HepG2 (cell line): ENCODE measurements around the gene ARID3C. TPM values are rescaled to one million over a fixed set of nuclear protein-coding genes. Genes with fewer than 3 reads are reported as not detected.

Source experiments
- ATAC-seq: fragments of 200-7000 bp; cut with Tn5 transposase; 3 replicates; pipeline ENCODE4 v1.9.1; 2020; ENCODE audit warnings: mild to moderate bottlenecking, moderate library complexity
- BruUV-seq: library from RNA; stranded (reverse); fragments of 400-500 nt; replicated peaks from 2 replicates; lab custom pipeline; 2021; lab: Mats Ljungman, UMichigan
- CTCF ChIA-PET: fragments of 300-600 bp; formaldehyde crosslinking; extraction: SDS; loops from one replicate; lab custom pipeline; 2021; ENCODE audit warnings: low total read pairs, inconsistent platforms, low intra/inter-chr PET ratio; lab: Yijun Ruan, JAX
- POLR2A ChIA-PET: fragments of 350-600 bp; sonication (Branson Sonifier 250); formaldehyde crosslinking; loops from one replicate; lab custom pipeline; 2020; ENCODE audit warnings: antibody characterized with exemption, inconsistent platforms; lab: Yijun Ruan, JAX
- DNase-seq: peaks from one replicate; pipeline ENCODE4 v3.0.0-alpha.2; 2015; ENCODE audit warnings: low spot score
- FAIRE-seq: peaks from 3 replicates; lab custom pipeline; 2011; peaks lifted over from hg19 to GRCh38; lab: Jason Lieb, UNC
- H2AFZ ChIP-seq: one replicate; pipeline ENCODE4 v1.6.1; 2011; ENCODE audit warnings: low read length, inconsistent platforms
- H3K27ac ChIP-seq: fragments of 300-600 bp; 3 replicates; pipeline ENCODE4 v1.8.0; 2011; ENCODE audit warnings: mixed run types, mild to moderate bottlenecking, mixed read lengths, low read length, inconsistent platforms; ENCODE audit not compliant: insufficient read depth; ENCODE audit errors: extremely low read length
- H3K27me3 ChIP-seq, 2 experiments: fragments of 200-600 bp in 1 of 2; 2 replicates in 1 of 2; 3 replicates in 1 of 2; pipeline versions ENCODE4 v1.6.0 to v1.8.0; 2011; ENCODE audit warnings: low read length in 2 of 2, mild to moderate bottlenecking in 2 of 2, moderate library complexity in 2 of 2, inconsistent platforms in 1 of 2; ENCODE audit not compliant: insufficient read depth in 2 of 2, control insufficient read depth in 1 of 2
- H3K36me3 ChIP-seq, 2 experiments: fragments of 200-600 bp in 1 of 2; replicated peaks in 1 of 2; 2 replicates in 1 of 2; 3 replicates in 1 of 2; pipeline versions ENCODE4 v1.5.1 to v1.8.0; 2011; ENCODE audit warnings: low read length in 2 of 2, inconsistent platforms in 1 of 2; ENCODE audit not compliant: insufficient read depth in 2 of 2, control insufficient read depth in 1 of 2
- H3K4me1 ChIP-seq: 2 replicates; pipeline ENCODE4 v1.5.1; 2012; ENCODE audit warnings: low read length, inconsistent platforms; ENCODE audit not compliant: insufficient read depth
- H3K4me2 ChIP-seq: 2 replicates; pipeline ENCODE4 v1.6.0; 2011; ENCODE audit warnings: low read depth, low read length, inconsistent platforms
- H3K4me3 ChIP-seq, 3 experiments: fragments of 200-600 bp in 1 of 3; sonication (generic), shearing (Covaris generic) in 1 of 3; replicated peaks in 1 of 3; 2 replicates each; pipeline ENCODE4 v1.5.1; 2011 to 2016; ENCODE audit warnings: low read length in 3 of 3, inconsistent platforms in 2 of 3, low read depth in 2 of 3, mild to moderate bottlenecking in 2 of 3, control low read depth in 1 of 3, mixed read lengths in 1 of 3; ENCODE audit not compliant: insufficient read depth in 1 of 3
- H3K79me2 ChIP-seq: one replicate; pipeline ENCODE4 v1.6.1; 2011; ENCODE audit warnings: low read length, inconsistent platforms; ENCODE audit not compliant: insufficient read depth
- H3K9ac ChIP-seq: 2 replicates; pipeline ENCODE4 v1.6.0; 2011; ENCODE audit warnings: mild to moderate bottlenecking, low read depth, low read length, inconsistent platforms; ENCODE audit not compliant: insufficient read depth
- H3K9me3 ChIP-seq: 2 replicates; pipeline ENCODE4 v1.5.1; 2012; ENCODE audit warnings: mild to moderate bottlenecking, low read length
- H4K20me1 ChIP-seq: 2 replicates; pipeline ENCODE4 v1.6.0; 2011; ENCODE audit warnings: inconsistent platforms, mild to moderate bottlenecking, low read length, moderate library complexity; ENCODE audit not compliant: insufficient read depth
- EHMT2 ChIP-seq: fragments of 200-600 bp; sonication (generic); IDR thresholded peaks from 2 replicates; pipeline ENCODE4 v1.7.0; 2017; ENCODE audit warnings: antibody characterized with exemption, low read depth, low read length, borderline replicate concordance
- MBD4 ChIP-seq: IDR thresholded peaks from 2 replicates; pipeline ENCODE4 v1.6.1; 2012; ENCODE audit warnings: low read length, inconsistent platforms, borderline replicate concordance
- RARG ChIP-seq: sonication (generic); formaldehyde crosslinking; IDR thresholded peaks from 2 replicates; pipeline ENCODE4 v1.4.0; 2020; ENCODE audit warnings: low read depth, mild to moderate bottlenecking, missing genetic modification reagents
- SNRNP70 ChIP-seq: fragments of 200-400 bp; formaldehyde crosslinking; IDR thresholded peaks from 2 replicates; pipeline ENCODE4 v1.6.1; 2017; ENCODE audit warnings: mild to moderate bottlenecking, low read depth, low read length, moderate library complexity
- SRSF4 ChIP-seq: fragments of 200-400 bp; formaldehyde crosslinking; IDR thresholded peaks from one replicate; pipeline ENCODE4 v1.6.1; 2018; ENCODE audit warnings: mild to moderate bottlenecking, low read depth, low read length, moderate library complexity; ENCODE audit not compliant: poor library complexity, severe bottlenecking
- TGIF2 ChIP-seq: IDR thresholded peaks from 2 replicates; pipeline ENCODE4 v1.6.1; 2016; ENCODE audit warnings: control low read depth, missing compliant biosample characterization
- ZNF367 ChIP-seq: sonication (generic); formaldehyde crosslinking; IDR thresholded peaks from 2 replicates; pipeline ENCODE4 v1.4.0; 2020; ENCODE audit warnings: missing genetic modification reagents, borderline replicate concordance
- ZNF749 ChIP-seq: sonication (generic); formaldehyde crosslinking; IDR thresholded peaks from 2 replicates; pipeline ENCODE4 v1.8.0; 2022; ENCODE audit warnings: mild to moderate bottlenecking, missing genetic modification reagents, moderate library complexity, borderline replicate concordance
- ZNF839 ChIP-seq: sonication (generic); formaldehyde crosslinking; IDR thresholded peaks from 2 replicates; pipeline ENCODE4 v1.4.0; 2020; ENCODE audit warnings: missing genetic modification reagents, mild to moderate bottlenecking, borderline replicate concordance
- WGBS: methylation state at CpG from one replicate; pipeline ENCODE4 v1.1.6; 2017; ENCODE audit warnings: low lambda C conversion rate; 5-methylcytosine and 5-hydroxymethylcytosine counted together
- in situ Hi-C: cut with HindIII; loops from 2 replicates; pipeline ENCODE4 v1.10.0; 2017; ENCODE audit warnings: low pct_unique_long_range_greater_than_20kb; ENCODE audit not compliant: extremely low pct_ligation_motif_present
- intact Hi-C: fragments of 100-400 bp; cut with micrococcal nuclease; formaldehyde crosslinking; loops from one replicate; pipeline ENCODE4 v1.10.0; 2022; ENCODE audit not compliant: unreplicated experiment
- polyA plus RNA-seq, 8 experiments: library from polyadenylated mRNA; depleted of rRNA in 3 of 8; stranded (reverse) in 7 of 8; unstranded in 1 of 8; fragments of >200 nt; fragmentation: Illumina TruSeq in 4 of 8; extraction: Trizol in 4 of 8; gene quantifications; 2 replicates each; pipeline versions ENCODE4 v1.2.1 to v1.2.3, GENCODE V29; 2011 to 2016; ENCODE audit warnings: low read depth in 4 of 8, missing spikeins in 1 of 8, mixed read lengths in 1 of 8; ENCODE audit not compliant: insufficient read depth in 1 of 8
- total RNA-seq, 5 experiments: library from RNA; depleted of rRNA; stranded (reverse); fragments of >200 nt; fragmentation: Illumina TruSeq; extraction: Trizol; gene quantifications; 2 replicates each; pipeline ENCODE4 v1.2.3, GENCODE V29; 2016; ENCODE audit warnings: low read depth in 1 of 5

Gene ARID3C
- total and polyA plus RNA-seq, 2 of the 13 experiments (the other 11 are each of a cell fraction or from before 2014, with no cell fraction given): not detected

GRCh38 chr9:34574571-34574970 lies 54.3 kb downstream of the ARID3C start (continued):
- TF ChIP-seq ZNF839 (CRISPR knock-in tag) (no peak), EHMT2 (no peak), SNRNP70 (no peak)

- intact Hi-C loops (no loop called here), in situ Hi-C loops (no loop called here)
- TF ChIP-seq ZNF749 (no peak), SRSF4 (no peak), RARG (CRISPR knock-in tag) (no peak), MBD4 (no peak), ZNF367 (CRISPR knock-in tag) (no peak), TGIF2 (CRISPR knock-in tag) (no peak)
- no peak for ATAC-seq
- Histone ChIP-seq H3K36me3 (no peaks in the 10 kb centered on the region), H3K9me3 (no peaks in the 10 kb centered on the region), H3K27me3 (peaks cover 12 to 80% of the 10 kb centered on the region in 2 experiments), H3K27ac (no peak overlapping the region), H3K9ac (no peak overlapping the region), H3K4me1 (no peaks in the 10 kb centered on the region), H3K79me2 (no peaks in the 10 kb centered on the region), H2AFZ (no peak overlapping the region), H4K20me1 (no peaks in the 10 kb centered on the region), H3K4me3 (no peak overlapping the region), H3K4me2 (no peak overlapping the region)
- 27% methylated on average over 5 of the region's 17 CpGs for WGBS
- CTCF ChIA-PET: no interaction called here
- BruUV-seq: no TSS peak
- DNase-seq: no peak
- POLR2A ChIA-PET: no interaction called here
- no peak for FAIRE-seq
These were observed 55.1 kb downstream of the ARID3C start for GRCh38 chr9:34573599-34574325.
